Hematopoietic multipotent progenitor cell (in vitro differentiated cells): ENCODE data around the gene HEXD. TPM values are rescaled to one million over a fixed set of nuclear protein-coding genes. Genes with fewer than 3 reads are reported as not detected.

Experiments
- DNase-seq, 3 donors: peaks; one replicate each; pipeline ENCODE4 v3.0.0-alpha.2; 2011 to 2015; ENCODE audit warnings: low read depth in 2 of 3, low spot score in 2 of 3
- small RNA-seq: library from RNA; depleted of rRNA; stranded (forward); fragments of <200 nt; gene quantifications from one replicate; pipeline ENCODE3, GENCODE V24; 2012
- total RNA-seq: library from RNA; depleted of rRNA; stranded (reverse); fragments of >200 nt; gene quantifications from one replicate; pipeline ENCODE4 v1.2.3, GENCODE V29; 2012

Gene HEXD
- total RNA-seq, 1 donor = 51.4 TPM

DNA sequence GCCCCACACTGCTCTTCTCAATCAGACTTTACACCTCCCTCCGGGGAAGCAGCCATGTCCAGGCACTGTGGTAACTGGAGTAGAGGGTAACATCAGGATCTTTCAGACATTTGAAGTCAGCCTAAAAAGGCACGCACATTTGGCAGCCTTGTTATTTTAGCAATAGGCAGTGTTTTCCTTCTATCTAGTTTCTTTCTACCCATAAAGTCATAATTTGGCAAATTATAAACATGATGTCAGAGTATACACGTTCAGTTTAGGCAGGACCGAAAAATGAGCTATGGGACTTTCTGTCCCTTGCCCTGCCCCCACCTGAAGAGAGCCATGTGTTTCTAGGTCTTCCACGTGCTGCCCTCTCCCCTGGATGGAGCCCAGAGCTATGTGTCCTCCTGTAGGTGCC lies 61.5 kb downstream of the HEXD start:
- no peak for DNase-seq

DNA sequence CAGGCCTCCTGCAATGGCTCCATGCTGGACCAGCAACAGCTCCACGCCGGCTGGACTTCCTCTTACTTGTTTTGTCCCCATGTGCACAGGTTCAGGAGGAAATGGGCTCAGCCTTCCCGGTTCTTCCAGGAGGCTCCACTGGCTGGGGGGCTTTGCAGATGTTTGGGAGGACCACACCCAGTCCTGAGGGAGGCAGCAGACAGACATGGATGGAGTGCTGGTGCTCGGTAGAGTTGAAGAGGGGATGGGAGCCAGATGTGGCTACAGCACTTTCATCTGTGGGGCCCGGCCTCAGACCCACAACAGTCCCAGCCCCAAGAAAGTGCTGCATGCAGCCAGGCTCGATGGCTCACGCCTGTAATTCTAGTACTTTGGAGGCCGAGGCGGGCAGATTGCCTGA lies 62.2 kb downstream of the HEXD start:
- DNase-seq = no peak

DNA sequence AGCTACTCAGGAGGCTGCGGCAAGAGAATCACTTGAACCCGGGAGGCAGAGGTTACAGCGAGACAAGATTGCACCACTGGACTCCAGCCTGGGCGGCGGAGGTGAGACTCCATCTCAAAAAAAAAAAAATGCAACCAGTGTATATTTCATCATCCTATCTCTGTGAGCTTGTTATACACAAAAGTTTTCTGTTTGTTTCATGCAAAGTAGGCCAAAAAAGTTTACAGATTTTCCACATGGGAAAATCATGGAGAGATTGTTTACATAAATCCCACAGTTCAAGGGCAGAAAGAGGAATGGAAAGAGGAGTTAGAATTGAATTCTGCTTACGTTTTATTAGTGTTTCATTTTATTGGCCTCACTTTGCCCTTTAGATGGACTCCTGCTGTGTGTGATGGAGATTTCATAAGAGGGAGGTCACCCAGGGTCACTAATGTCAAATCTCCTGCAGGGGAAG lies 65.1 kb downstream of the HEXD start:
- no peak for DNase-seq

DNA sequence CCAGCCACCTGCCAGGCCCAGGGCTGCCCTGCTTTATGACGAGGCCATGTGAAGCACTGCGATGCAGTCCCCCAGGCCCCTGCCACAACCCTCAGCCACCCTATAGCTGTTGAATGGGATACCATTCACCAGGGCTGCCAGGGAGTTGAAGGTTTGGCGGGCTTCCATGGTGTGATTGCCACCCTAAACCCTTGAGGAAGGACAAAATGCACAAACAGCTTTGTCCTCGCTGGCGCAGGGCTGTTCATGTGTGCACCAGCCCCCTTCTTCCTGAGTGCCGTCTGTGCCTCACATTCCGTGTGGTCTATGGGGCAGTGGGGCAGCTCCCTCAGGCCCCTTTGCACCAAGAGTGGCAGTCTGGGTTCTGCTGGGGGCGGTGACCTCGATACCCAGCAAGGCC lies 65.7 kb downstream of the HEXD start:
- DNase-seq = no peak

DNA sequence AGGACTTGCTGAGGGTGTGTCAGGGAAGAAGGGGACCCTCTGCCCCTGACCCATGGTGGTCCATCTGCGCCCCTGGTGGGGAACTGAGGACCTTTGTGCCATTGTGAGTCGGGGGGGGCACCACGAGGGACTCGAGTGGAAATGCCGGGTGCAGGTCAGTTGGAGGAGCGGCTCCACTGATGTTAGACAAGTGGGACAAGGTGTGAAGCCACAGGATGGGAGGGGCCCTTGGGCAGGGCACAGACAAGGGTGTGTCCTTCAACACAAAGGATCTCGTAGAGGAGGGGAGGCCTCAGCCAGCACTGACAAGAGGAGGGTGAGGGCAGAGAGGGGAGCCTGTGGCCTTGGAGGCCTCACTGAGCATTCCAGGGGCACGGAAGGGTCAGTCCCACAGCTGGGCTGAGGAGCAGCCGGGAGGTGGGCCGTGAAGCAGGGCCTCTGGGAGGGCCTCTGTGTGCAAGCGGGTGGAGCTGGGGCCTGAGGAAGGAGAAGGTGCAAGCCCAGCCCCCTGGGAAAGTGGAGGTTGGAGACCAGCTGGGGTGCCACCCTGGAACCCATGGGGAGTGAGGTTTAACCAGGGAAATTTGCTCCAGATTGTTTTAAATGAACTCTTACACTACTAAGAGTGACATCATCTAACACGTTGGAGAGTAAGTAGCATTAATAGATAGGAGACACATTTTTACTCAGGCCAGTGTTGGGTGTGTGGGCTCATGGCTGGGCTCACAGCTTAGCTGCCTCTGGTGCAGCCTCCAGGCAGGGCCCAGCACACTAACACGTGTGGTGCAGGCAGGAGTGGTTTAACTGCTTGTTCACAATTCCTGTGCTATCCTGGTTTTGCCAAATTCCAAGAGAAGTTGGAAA lies 68.3 kb downstream of the HEXD start:
- no peak for DNase-seq

DNA sequence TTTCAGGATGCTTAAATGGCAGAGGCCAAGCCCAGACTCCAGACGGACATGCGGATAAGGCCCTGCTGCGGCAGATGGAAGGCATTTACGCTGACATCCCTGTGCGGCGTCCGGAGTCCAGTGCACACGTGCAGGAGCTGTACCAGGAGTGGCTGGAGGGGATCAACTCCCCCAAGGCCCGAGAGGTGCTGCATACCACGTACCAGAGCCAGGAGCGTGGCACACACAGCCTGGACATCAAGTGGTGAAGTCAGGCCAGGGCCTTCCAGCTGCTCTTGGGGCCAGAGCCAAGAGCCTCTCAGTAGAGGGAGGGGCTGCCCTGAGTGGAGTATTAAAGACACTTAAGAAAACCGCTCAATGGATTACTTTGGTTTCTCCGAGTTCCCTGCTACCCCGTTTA lies 69.8 kb downstream of the HEXD start:
- DNase-seq = no peak

DNA sequence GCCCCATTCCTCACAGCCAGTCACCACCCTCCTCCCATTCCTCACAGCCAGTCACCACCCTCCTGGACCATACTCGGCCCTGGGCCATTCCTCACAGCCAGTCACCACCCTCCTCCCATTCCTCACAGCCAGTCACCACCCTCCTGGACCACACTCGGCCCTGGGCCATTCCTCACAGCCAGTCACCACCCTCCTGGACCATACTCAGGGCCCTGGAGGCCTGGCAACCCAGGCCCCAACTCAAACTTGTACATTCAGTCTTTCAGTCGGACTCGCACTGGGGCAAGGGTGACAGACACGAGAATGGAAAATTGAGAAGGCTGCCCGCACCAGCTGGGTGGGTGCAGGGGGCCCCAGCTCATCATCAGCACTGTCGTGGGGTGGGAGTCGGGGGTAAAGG lies 71.0 kb downstream of the HEXD start:
- DNase-seq = no peak

DNA sequence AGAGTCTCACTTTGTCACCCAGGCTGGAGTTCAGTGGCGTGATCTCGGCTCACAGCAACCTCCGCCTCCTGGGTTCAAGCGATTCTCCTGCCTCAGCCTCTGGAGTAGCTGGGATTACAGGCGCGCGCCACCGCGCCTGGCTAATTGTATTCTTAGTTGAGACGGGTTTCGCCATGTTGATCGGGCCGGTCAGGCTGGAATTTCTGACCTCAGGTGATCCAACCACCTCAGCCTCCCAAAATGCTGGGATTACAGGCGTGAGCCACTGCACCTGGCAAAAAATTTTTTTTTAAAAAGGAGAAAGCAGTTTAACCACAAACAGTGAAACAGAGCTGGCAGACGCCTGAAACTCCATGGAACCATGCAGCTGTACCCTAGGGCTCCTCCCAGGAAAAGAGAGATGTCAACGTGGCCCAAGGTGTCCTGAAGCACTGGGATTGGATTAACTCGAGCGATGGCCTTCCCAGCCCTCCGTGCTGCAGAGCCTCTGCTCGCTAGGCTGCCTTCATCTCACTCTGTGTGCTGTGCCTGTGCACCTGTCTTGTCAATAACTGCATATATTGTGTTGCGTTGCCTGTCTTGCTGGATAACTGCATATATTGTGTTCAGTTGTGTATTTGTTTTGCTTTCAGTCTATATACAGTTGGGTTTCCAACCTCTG lies 71.8 kb downstream of the HEXD start:
- DNase-seq = no peak

DNA sequence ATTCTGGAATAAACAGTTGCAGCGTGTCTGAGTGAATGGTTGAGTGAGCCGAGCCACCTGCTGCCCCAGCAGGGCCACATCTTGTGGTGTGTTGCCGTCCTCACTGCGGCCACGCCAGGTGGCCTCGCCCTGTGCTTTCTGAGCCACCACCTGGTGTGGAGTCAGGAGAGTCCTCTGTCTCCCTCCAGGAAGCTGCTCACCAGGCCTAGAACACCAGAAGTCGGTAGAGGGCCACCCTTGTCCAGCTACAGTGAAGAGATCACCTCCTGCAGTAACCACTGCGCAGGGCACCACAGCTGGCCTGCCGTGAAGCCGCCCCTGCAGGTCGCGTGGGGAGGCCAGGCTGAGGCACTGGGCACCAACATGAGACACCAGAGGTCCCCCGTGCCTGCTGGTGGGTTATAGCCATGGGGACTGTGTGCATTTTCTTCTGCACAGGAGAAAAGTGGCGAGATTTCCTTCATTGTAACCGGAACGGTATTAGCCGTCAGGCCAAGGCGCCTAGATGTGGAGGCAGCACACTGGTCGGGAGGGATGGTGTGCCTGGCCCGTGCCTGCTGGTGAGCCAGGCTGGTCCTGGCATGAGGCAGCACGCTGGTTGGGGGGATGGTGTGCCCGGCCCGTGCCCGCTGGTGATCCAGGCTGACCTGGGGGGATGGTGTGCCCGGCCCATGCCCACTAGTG lies 72.5 kb downstream of the HEXD start:
- DNase-seq = no peak

DNA sequence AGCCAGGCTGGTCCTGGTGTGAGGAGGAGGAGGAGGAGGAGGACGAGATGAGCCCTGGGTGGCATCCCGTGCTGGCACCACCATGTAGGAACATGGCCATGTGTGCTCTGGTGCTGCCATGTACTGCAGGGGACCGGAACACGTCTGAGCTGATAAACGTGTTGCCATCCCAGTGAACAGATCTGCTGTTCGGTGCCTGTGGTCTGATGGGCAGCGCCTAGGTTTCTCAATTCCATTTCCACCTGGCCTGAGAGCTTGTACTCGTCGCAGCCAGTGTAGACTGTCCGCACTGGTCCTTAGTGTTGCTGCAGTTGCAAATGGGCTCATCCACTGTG lies 73.0 kb downstream of the HEXD start:
- no peak for DNase-seq

DNA sequence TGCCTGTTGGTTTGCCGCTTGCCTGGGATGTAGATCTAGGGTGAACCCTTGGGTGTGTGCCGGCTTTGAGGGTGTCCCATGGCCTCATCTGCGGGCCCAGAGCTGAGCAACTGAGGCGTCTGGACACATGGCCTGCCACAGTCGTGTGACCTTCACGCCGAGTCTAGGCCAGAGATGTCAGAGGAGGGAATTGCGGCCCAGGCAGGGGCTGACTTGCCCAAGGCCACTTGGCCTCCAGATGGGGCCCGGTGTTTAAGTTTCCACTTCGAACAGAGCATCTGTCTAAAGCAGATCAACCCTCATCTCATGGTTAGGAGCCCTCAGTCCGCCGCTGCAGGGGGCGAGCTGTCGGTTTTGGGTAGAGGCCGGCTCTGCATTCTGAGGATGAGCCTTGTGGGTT lies 73.4 kb downstream of the HEXD start:
- no peak for DNase-seq

Small RNA genes lying within 50 kb of the gene (small RNA-seq; reads per million reads assigned to genes)
- gene RF00019 = not detected

Other genes with a start within 250 kb of the HEXD start
- 33.9 TPM for gene CCDC57, start 205.5 kb upstream of the HEXD start, total RNA-seq
- gene SLC16A3, start 189.3 kb upstream of the HEXD start, total RNA-seq = 65.4 TPM
- 73.5 TPM for gene CSNK1D, start 144.6 kb upstream of the HEXD start, total RNA-seq
- 1.9 TPM for gene CD7, start 100.7 kb upstream of the HEXD start, total RNA-seq
- 15.1 TPM for gene SECTM1, start 84.6 kb upstream of the HEXD start, total RNA-seq
- gene TEX19, start 59.1 kb upstream of the HEXD start, total RNA-seq = not detected
- gene UTS2R, start 46.6 kb upstream of the HEXD start, total RNA-seq = not detected
- 41.7 TPM for gene OGFOD3, start 239 bp downstream of the HEXD start, total RNA-seq
- 200 TPM for gene CYBC1, start 32.4 kb downstream of the HEXD start, total RNA-seq
- gene NARF, start 40.4 kb downstream of the HEXD start, total RNA-seq = 80.5 TPM
- 47.9 TPM for gene FOXK2, start 101.4 kb downstream of the HEXD start, total RNA-seq
- 44.7 TPM for gene WDR45B, start 230.1 kb downstream of the HEXD start, total RNA-seq